HG02884 (cell line): ENCODE data around the gene GCM1.

ENCODE experiments used
- ATAC-seq: cut with Tn5 transposase; IDR thresholded peaks from one replicate; pipeline ENCODE4 v1.9.1; 2021; ENCODE audit warnings: mild to moderate bottlenecking, moderate library complexity; ENCODE audit not compliant: unreplicated experiment

The GCM1 gene

GRCh38 chr6:53109612-53110011, 39.0 kb downstream of the GCM1 start:
- peak; percentile 56 for ATAC-seq

- ATAC-seq, result no peak
Measured at GRCh38 chr6:53107091-53107490, 41.5 kb downstream of the GCM1 start.

GRCh38 chr6:53104916-53105315, 43.7 kb downstream of the GCM1 start:
- no peak for ATAC-seq

- no peak for ATAC-seq
Measured at GRCh38 chr6:53103993-53104675, 44.5 kb downstream of the GCM1 start.

- no peak for ATAC-seq
Measured at GRCh38 chr6:53101006-53101405, 47.6 kb downstream of the GCM1 start.

GRCh38 chr6:53100561-53100960, 48.1 kb downstream of the GCM1 start:
- no peak for ATAC-seq

- no peak for ATAC-seq
Measured at GRCh38 chr6:53095716-53096115, 52.9 kb downstream of the GCM1 start.

GRCh38 chr6:53095270-53095669, 53.4 kb downstream of the GCM1 start:
- ATAC-seq, result no peak

- no peak for ATAC-seq
Measured at GRCh38 chr6:53090576-53090975, 58.1 kb downstream of the GCM1 start.

- no peak for ATAC-seq
Measured at GRCh38 chr6:53089948-53090347, 58.7 kb downstream of the GCM1 start.

- no peak for ATAC-seq
Measured at GRCh38 chr6:53086302-53086701, 62.3 kb downstream of the GCM1 start.

GRCh38 chr6:53080813-53081212, 67.8 kb downstream of the GCM1 start:
- no peak for ATAC-seq
